WI38 (cell line): ENCODE data around the gene DLX2.

Experiments used
- H3K4me3 ChIP-seq: 2 replicates; pipeline ENCODE4 v1.5.1; 2011; ENCODE audit warnings: low read depth, mild to moderate bottlenecking, control low read depth, low read length
- TF ChIP-seq, protein P1 (sequence below): IDR thresholded peaks from 2 replicates; pipeline ENCODE4 v1.5.1; 2012; ENCODE audit warnings: low read depth, mild to moderate bottlenecking, control low read depth, low read length

DLX2 gene

DNA sequence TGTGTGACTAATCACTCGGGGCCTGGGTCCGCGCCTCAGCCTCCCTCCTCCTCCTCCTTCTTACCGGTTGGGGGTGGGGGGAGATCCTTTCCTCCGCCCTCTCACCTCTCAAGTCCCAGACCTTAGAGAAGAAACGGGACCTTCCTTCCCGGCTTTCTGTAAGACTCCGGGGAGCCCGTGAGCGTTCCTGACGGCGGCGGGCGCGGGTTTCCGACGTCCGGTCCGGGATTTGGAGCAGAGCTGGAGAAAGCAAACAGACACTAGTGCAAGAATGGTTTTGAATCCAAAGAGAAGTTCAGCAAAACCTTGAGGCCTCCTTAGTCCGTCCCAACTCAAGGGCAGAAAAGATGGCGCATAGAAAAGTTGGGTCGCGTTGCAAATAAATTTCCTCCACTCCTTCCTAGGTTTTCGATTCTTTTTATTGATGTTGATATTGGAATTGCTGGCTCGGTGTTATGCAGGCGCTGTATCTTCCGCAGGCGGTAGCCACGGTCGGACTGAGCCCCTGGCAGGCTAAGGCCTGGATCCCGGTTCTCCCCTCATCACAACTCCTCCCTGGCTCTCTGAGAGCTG lies 15.4 kb downstream of the DLX2 start:
- TF ChIP-seq, protein P1, sequence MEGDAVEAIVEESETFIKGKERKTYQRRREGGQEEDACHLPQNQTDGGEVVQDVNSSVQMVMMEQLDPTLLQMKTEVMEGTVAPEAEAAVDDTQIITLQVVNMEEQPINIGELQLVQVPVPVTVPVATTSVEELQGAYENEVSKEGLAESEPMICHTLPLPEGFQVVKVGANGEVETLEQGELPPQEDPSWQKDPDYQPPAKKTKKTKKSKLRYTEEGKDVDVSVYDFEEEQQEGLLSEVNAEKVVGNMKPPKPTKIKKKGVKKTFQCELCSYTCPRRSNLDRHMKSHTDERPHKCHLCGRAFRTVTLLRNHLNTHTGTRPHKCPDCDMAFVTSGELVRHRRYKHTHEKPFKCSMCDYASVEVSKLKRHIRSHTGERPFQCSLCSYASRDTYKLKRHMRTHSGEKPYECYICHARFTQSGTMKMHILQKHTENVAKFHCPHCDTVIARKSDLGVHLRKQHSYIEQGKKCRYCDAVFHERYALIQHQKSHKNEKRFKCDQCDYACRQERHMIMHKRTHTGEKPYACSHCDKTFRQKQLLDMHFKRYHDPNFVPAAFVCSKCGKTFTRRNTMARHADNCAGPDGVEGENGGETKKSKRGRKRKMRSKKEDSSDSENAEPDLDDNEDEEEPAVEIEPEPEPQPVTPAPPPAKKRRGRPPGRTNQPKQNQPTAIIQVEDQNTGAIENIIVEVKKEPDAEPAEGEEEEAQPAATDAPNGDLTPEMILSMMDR = no peak
- H3K4me3 ChIP-seq = no peak overlapping the region

DNA sequence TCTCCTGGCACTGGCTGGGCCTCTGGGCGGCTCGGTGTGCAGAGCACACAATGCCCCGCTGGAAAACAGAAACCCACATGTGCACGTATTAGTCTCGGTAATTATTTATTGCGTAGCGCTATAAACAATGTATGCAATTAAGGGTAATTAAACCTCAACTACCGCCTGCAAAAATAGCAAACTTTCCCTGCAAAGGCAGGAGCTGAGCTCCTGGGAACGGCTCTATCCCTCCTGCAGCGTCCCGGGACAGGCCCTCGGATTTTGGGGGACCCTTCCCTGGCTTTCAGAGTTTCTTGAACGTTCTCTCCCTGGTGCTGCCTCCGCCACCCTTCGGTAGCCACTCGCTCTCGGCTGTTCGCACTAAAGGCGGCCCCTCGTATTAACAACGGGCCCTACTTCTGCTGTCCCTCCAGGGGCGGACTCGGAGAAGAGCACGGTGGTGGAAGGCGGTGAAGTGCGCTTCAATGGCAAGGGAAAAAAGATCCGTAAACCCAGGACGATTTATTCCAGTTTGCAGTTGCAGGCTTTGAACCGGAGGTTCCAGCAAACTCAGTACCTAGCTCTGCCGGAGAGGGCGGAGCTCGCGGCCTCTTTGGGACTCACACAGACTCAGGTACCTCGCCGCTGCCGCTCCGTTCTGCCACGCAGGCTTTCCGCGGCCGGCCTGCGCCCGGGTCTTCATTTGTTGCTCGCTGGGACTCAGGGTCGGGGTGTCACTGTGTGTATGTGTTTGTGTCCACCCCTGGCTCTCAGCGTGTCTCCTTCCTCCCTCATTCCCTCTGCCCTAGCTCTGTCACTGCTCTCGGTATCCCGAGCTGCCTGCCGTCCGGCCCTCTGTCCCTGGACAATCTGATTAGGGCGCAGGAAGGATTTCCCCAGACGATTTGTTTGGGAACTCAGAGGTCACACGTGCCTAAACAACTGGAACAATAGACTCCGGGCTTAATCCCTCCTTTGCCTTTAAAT lies 16.2 kb downstream of the DLX2 start:
- peak overlapping the region; percentile 70 for H3K4me3 ChIP-seq

DNA sequence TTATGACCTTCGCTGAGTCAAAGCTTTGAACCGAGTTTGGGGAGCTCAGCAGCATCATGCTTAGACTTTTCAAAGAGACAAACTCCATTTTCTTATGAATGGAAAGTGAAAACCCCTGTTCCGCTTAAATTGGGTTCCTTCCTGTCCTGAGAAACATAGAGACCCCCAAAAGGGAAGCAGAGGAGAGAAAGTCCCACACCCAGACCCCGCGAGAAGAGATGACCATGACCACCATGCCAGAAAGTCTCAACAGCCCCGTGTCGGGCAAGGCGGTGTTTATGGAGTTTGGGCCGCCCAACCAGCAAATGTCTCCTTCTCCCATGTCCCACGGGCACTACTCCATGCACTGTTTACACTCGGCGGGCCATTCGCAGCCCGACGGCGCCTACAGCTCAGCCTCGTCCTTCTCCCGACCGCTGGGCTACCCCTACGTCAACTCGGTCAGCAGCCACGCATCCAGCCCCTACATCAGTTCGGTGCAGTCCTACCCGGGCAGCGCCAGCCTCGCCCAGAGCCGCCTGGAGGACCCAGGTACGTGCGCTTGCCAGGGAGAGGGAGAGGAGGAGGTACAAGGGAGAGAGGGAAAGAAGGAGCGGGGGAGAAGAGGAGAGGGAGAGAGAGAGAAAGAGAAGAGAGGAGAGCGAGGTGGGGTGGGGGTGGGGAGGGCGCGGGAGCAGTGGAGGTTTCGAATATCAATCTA lies 17.1 kb downstream of the DLX2 start, which contains the start of gene DLX1:
DLX1 (plus strand) TSS at position 48 of the 700 bp plus-strand sequence; CDS start at position 219, 171 bp downstream.
- TF ChIP-seq, protein P1 = no peak

More for the DNA sequence above, 16.2 kb downstream of the DLX2 start:
- TF ChIP-seq, protein P1 = no peak

DNA sequence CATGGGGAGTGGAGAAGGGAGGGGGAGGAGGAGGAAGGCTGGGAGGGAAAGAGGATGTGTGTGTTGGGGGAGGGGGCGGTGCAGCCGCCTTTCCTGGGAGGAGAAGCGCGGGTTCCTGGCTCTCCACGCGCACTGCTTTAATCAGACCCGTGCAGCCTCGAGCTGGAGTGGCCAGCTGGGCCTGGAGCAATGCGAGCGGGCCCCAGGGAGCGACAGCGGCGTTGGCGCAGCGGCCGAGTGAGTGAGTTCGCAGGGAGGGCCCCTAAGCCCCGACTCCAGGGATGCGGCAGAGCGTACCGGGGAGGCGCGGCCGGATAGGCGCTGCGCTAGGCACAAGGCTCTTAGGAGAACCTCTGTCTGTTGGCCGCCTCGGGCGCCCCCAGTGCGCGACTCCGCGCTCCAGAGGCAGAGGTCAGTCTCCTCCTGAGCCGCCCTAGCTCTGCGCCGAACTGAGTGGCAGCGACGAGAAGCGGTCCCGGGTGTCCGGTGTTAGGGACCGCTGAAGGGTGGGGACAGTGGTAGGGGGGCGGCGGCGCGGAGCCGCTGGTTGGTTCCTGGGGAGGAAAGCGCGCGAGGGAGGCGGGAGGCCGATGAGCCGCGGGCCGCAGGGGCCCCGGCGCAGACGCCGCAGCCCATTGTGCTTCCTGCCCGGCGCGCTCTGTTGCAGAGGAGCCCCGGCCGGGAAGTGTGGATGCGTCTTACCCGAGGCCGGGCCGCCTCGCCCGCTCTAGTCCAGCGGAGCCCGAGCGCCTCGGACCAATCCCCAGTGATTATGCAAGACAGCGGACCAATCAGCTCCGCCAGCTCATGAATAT lies 17.8 kb downstream of the DLX2 start:
- TF ChIP-seq, protein P1 = no peak

More for the DNA sequence above, 17.1 kb downstream of the DLX2 start, which contains the start of gene DLX1:
- H3K4me3 ChIP-seq = peak within 1 kb of the TSS; percentile 70

DNA sequence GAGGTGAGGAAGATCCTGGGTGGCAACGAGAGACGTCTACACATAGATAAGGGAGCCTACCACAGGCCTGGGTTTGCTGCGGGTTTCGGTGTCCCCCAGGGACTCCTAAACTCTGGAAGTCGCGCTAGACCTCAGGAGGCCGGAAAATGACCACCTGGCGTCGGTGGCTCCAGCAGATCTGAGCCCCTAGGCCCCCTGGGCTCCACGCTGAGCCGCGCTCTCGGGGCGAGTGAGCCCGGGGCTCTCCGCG lies 18.4 kb downstream of the DLX2 start:
- TF ChIP-seq, protein P1 = no peak
- H3K4me3 ChIP-seq = peak overlapping the region; percentile 70

More for the DNA sequence above, 17.8 kb downstream of the DLX2 start:
- H3K4me3 ChIP-seq = peak overlapping the region; percentile 70

DNA sequence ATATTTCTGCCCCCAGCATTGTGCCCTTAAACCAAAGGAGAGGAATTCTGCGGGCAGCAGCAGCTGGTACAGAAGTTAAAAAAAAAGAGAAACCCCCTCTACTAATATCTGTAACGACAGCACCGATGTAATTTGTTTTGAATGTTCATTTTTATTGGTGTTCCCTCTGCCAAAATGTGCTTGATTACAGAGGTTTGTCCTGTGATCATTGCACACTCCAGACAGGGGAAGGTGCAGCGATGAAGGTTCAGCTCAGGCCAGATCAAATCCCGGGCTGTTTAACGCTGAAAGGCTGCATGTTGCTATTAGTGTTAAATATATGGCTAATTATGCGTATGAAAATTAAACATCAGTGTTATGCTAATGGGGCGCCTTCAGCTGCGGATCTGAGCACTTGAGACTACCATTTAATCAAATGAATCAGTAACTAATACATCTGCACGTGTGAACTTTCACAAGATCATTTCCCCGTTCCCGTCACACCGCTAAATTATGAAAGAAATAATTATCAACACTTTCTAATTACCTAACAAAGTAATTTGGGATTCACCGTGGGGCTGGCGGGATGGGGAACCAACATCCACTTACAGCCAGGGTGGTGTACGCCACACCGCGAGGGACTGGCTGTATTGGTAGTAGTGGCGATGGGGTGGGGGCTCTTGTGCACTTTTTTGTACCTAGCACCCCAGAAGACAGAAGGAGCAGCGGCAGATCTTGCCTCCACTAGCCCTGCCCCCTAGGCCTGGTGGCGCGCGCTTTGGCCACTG lies 18.9 kb downstream of the DLX2 start:
- H3K4me3 ChIP-seq = peak overlapping the region; percentile 70
- TF ChIP-seq, protein P1 = no peak
